HG02610 (cell line): ENCODE measurements around the gene RASSF8.

Experiments
- ATAC-seq: cut with Tn5 transposase; IDR thresholded peaks from one replicate; pipeline ENCODE4 v1.9.1; 2021; ENCODE audit warnings: mild to moderate bottlenecking, moderate library complexity; ENCODE audit not compliant: unreplicated experiment

Gene RASSF8

GRCh38 chr12:25960961-25961360 is 2.5 kb downstream of the RASSF8 start:
- ATAC-seq, result no peak

GRCh38 chr12:25962932-25963525 is 4.5 kb downstream of the RASSF8 start:
- ATAC-seq, result no peak

- ATAC-seq, result no peak
Measured at GRCh38 chr12:25965682-25966081, 7.2 kb downstream of the RASSF8 start.

- no peak for ATAC-seq
Measured at GRCh38 chr12:25970082-25970481, 11.6 kb downstream of the RASSF8 start.

GRCh38 chr12:25970916-25971653 is 12.6 kb downstream of the RASSF8 start:
- ATAC-seq, result no peak

GRCh38 chr12:25971654-25972041 is 13.2 kb downstream of the RASSF8 start:
- ATAC-seq, result no peak

GRCh38 chr12:25972783-25973182 is 14.3 kb downstream of the RASSF8 start:
- ATAC-seq, result no peak

GRCh38 chr12:25975179-25975578 is 16.7 kb downstream of the RASSF8 start:
- no peak for ATAC-seq

GRCh38 chr12:25975682-25976081 is 17.2 kb downstream of the RASSF8 start:
- no peak for ATAC-seq

GRCh38 chr12:25976289-25976688 is 17.8 kb downstream of the RASSF8 start:
- ATAC-seq, result no peak

GRCh38 chr12:25977047-25977446 is 18.6 kb downstream of the RASSF8 start:
- no peak for ATAC-seq

GRCh38 chr12:25979059-25979458 is 20.6 kb downstream of the RASSF8 start:
- ATAC-seq, result no peak

GRCh38 chr12:25979563-25979962 is 21.1 kb downstream of the RASSF8 start:
- ATAC-seq, result no peak

- no peak for ATAC-seq
Measured at GRCh38 chr12:25980035-25980434, 21.6 kb downstream of the RASSF8 start.

- ATAC-seq, result no peak
Measured at GRCh38 chr12:25981597-25981996, 23.1 kb downstream of the RASSF8 start.

- no peak for ATAC-seq
Measured at GRCh38 chr12:25982416-25982815, 23.9 kb downstream of the RASSF8 start.

GRCh38 chr12:25983625-25984024 is 25.1 kb downstream of the RASSF8 start:
- no peak for ATAC-seq

GRCh38 chr12:25984759-25985158 is 26.3 kb downstream of the RASSF8 start:
- ATAC-seq, result no peak

GRCh38 chr12:25985316-25986175 is 27.1 kb downstream of the RASSF8 start:
- no peak for ATAC-seq

GRCh38 chr12:25986180-25986579 is 27.7 kb downstream of the RASSF8 start:
- no peak for ATAC-seq

GRCh38 chr12:25988505-25988904 is 30.0 kb downstream of the RASSF8 start:
- no peak for ATAC-seq

- no peak for ATAC-seq
Measured at GRCh38 chr12:25990495-25990894, 32.0 kb downstream of the RASSF8 start.
